ENCODE data around the gene BACE1. TPM values are rescaled to one million over a fixed set of nuclear protein-coding genes. Genes with fewer than 3 reads are reported as not detected.
A peak's percentile ranks its signal among the peaks of the same experiment; 100 is the strongest.

Gene BACE1
- total and polyA plus RNA-seq, 2 of the 13 experiments (the other 11 are each of a cell fraction or from before 2014, with no cell fraction given) = 7.5 to 17.9 TPM

DNA sequence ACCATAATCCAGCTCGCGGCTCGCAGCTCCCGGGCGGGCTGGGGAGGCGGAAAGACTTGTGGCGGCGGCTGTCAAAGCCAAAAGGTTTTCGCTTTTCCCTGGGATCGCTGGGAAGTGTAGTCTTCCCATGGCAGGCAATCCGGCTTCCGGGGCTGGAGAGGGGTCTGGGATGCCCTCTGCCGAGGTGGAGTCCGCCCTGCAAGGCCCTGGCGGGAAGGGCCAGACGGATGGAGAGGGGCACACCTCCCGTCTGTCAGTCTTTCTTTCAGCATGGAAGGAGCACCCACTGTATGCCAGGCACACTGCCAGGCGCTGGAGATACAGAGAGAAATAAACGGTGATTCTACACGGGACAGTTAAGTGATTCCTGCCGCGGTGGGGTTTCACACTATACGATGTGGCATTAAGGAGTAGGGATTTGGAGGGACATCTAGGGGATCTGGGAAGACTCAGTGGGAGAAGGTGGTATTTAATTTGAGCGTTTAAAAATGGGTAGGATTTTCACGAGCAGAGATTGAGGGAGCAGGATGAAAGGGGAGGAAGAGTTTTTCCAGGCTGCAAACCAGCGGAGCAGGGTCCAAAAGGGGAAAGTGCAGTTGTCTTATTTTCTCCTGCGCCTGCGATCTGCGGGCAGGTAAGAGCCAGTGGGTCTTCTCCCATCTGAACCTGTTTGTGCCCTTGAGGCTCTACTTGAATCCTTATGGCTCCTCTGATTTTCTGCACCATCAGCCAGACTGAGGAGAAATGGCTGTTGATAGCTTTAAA is at the start of gene BACE1 (continued):
- TF ChIP-seq, protein P1, sequence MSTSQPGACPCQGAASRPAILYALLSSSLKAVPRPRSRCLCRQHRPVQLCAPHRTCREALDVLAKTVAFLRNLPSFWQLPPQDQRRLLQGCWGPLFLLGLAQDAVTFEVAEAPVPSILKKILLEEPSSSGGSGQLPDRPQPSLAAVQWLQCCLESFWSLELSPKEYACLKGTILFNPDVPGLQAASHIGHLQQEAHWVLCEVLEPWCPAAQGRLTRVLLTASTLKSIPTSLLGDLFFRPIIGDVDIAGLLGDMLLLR (CRISPR knock-in tag; IDR thresholded peaks at IDR 0.05) = peak; percentile 62; the same call in 1 of the 2 replicates
- TF ChIP-seq GLI4 (CRISPR knock-in tag; IDR thresholded peaks at IDR 0.05; ENCODE audit: borderline replicate concordance) (peak; percentile 83; the same call in 1 of the 2 replicates), HDAC2 (CRISPR knock-in tag; IDR thresholded peaks at IDR 0.05) (peak; percentile 81), PHF20 (CRISPR knock-in tag; IDR thresholded peaks at IDR 0.05) (peak; percentile 57), AKAP8 (CRISPR knock-in tag; IDR thresholded peaks at IDR 0.05) (no peak), YY1 (IDR thresholded peaks at IDR 0.05; ENCODE audit: insufficient read depth, insufficient replicate concordance, low read depth, low read length) (peak; percentile 47), ZNF333 (CRISPR knock-in tag; IDR thresholded peaks at IDR 0.05; ENCODE audit: borderline replicate concordance) (0 out of 2 replicates have a peak, but pooled peaks have one; percentile 41), HOXA3 (CRISPR knock-in tag; IDR thresholded peaks at IDR 0.05) (peak; percentile 58; the same call in 1 of the 2 replicates), KMT2B (CRISPR knock-in tag; IDR thresholded peaks at IDR 0.05) (peak; percentile 85; the same call in 1 of the 2 replicates), ZNF263 (CRISPR knock-in tag; IDR thresholded peaks at IDR 0.05) (0 out of 2 replicates have a peak, but pooled peaks have one; percentile 5), SAP130 (CRISPR knock-in tag; IDR thresholded peaks at IDR 0.05; ENCODE audit: low read depth) (peak; percentile 94), RARA (CRISPR knock-in tag; IDR thresholded peaks at IDR 0.05) (peak; percentile 27; the same call in 1 of the 2 replicates), LCORL (IDR thresholded peaks at IDR 0.05) (no peak), LCORL (CRISPR knock-in tag; IDR thresholded peaks at IDR 0.05) (peak; percentile 84), ZNF777 (CRISPR knock-in tag; IDR thresholded peaks at IDR 0.05) (peak; percentile 57)
- TF ChIP-seq, protein P2, sequence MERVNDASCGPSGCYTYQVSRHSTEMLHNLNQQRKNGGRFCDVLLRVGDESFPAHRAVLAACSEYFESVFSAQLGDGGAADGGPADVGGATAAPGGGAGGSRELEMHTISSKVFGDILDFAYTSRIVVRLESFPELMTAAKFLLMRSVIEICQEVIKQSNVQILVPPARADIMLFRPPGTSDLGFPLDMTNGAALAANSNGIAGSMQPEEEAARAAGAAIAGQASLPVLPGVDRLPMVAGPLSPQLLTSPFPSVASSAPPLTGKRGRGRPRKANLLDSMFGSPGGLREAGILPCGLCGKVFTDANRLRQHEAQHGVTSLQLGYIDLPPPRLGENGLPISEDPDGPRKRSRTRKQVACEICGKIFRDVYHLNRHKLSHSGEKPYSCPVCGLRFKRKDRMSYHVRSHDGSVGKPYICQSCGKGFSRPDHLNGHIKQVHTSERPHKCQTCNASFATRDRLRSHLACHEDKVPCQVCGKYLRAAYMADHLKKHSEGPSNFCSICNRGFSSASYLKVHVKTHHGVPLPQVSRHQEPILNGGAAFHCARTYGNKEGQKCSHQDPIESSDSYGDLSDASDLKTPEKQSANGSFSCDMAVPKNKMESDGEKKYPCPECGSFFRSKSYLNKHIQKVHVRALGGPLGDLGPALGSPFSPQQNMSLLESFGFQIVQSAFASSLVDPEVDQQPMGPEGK (CRISPR knock-in tag; IDR thresholded peaks at IDR 0.05) = peak; percentile 30; the same call in 1 of the 2 replicates
- TF ChIP-seq, protein P3, sequence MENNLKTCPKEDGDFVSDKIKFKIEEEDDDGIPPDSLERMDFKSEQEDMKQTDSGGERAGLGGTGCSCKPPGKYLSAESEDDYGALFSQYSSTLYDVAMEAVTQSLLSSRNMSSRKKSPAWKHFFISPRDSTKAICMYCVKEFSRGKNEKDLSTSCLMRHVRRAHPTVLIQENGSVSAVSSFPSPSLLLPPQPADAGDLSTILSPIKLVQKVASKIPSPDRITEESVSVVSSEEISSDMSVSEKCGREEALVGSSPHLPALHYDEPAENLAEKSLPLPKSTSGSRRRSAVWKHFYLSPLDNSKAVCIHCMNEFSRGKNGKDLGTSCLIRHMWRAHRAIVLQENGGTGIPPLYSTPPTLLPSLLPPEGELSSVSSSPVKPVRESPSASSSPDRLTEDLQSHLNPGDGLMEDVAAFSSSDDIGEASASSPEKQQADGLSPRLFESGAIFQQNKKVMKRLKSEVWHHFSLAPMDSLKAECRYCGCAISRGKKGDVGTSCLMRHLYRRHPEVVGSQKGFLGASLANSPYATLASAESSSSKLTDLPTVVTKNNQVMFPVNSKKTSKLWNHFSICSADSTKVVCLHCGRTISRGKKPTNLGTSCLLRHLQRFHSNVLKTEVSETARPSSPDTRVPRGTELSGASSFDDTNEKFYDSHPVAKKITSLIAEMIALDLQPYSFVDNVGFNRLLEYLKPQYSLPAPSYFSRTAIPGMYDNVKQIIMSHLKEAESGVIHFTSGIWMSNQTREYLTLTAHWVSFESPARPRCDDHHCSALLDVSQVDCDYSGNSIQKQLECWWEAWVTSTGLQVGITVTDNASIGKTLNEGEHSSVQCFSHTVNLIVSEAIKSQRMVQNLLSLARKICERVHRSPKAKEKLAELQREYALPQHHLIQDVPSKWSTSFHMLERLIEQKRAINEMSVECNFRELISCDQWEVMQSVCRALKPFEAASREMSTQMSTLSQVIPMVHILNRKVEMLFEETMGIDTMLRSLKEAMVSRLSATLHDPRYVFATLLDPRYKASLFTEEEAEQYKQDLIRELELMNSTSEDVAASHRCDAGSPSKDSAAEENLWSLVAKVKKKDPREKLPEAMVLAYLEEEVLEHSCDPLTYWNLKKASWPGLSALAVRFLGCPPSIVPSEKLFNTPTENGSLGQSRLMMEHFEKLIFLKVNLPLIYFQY (CRISPR knock-in tag; IDR thresholded peaks at IDR 0.05; ENCODE audit: borderline replicate concordance) = peak; percentile 26; the same call in 1 of the 2 replicates
- TF ChIP-seq, protein P4, sequence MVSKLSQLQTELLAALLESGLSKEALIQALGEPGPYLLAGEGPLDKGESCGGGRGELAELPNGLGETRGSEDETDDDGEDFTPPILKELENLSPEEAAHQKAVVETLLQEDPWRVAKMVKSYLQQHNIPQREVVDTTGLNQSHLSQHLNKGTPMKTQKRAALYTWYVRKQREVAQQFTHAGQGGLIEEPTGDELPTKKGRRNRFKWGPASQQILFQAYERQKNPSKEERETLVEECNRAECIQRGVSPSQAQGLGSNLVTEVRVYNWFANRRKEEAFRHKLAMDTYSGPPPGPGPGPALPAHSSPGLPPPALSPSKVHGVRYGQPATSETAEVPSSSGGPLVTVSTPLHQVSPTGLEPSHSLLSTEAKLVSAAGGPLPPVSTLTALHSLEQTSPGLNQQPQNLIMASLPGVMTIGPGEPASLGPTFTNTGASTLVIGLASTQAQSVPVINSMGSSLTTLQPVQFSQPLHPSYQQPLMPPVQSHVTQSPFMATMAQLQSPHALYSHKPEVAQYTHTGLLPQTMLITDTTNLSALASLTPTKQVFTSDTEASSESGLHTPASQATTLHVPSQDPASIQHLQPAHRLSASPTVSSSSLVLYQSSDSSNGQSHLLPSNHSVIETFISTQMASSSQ (IDR thresholded peaks at IDR 0.05; ENCODE audit: low read depth) = no peak
- TF ChIP-seq, protein P4 (CRISPR knock-in tag; IDR thresholded peaks at IDR 0.05; ENCODE audit: borderline replicate concordance) = peak; percentile 23; the same call in 1 of the 2 replicates
